Measurements from ENCODE around the gene AQP4. TPM values are rescaled to one million over a fixed set of nuclear protein-coding genes. Genes with fewer than 3 reads are reported as not detected.

Gene AQP4, protein sequence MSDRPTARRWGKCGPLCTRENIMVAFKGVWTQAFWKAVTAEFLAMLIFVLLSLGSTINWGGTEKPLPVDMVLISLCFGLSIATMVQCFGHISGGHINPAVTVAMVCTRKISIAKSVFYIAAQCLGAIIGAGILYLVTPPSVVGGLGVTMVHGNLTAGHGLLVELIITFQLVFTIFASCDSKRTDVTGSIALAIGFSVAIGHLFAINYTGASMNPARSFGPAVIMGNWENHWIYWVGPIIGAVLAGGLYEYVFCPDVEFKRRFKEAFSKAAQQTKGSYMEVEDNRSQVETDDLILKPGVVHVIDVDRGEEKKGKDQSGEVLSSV
- not detected for total RNA-seq

DNA sequence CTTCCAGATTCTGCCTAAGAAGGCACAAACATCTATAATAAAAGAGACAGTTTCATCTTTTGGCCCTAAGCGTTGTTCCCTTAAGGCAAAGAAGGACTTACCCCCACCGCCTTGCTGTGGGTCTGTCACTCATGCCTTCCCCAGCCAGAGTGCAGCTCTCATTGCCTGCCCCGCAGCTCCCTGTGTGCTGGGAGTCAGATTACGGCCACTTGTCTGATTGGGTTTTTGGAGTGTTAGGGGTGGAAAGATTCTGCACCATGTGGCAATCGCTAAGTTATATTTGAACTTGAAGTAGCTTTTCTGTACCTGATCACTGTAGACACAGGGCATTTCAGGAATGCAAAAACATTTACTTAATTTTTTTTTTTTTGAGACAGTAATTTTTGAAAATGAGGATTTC is at the start of gene AQP4:
TSS of gene AQP4 (minus strand) at position 151 of the 400 bp plus-strand sequence. CDS start at position 133, 18 bp downstream.
- ATAC-seq (ENCODE audit: low read depth) (no peak), DNase-seq (no peak)
- H3K4me1 Mint-ChIP-seq, result no peaks in the 10 kb centered on the region
- H3K27me3 Mint-ChIP-seq, result peaks cover 9% of the 10 kb centered on the region
- POLR2A ChIA-PET, result no interaction called here
- no peak within 1 kb of the TSS for H3K4me3 Mint-ChIP-seq
- H3K9me3 Mint-ChIP-seq, result no peaks in the 10 kb centered on the region
- no peaks in the 10 kb centered on the region for H3K36me3 Mint-ChIP-seq
- no peak within 1 kb of the TSS for H3K27ac Mint-ChIP-seq

DNA sequence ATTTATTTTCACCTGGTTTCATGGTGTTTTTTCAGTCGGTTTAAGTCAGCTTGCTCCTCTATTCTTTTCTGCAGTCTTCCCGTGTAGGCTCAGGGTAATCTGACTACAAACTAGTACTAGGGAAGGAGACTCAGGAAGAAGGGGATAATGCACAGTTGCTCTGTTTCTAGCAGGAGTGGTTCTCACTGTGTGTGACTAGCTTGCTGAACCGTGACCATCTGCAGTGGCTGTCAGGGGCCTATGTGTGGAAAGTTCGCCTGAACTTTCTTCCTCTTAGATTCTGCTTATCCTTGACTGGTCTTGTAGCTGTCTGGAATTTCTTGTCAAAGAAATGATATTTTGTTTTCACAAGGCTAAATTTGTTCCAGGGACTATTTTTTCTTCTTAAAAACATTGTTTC is 46.3 kb upstream of the AQP4 start:
- Mint-ChIP-seq H3K27ac (no peak overlapping the region), H3K9me3 (peaks cover 2% of the 10 kb centered on the region), H3K27me3 (no peaks in the 10 kb centered on the region), H3K4me1 (no peaks in the 10 kb centered on the region), H3K36me3 (no peaks in the 10 kb centered on the region), H3K4me3 (no peak overlapping the region)
- POLR2A ChIA-PET, result no interaction called here
- no peak for ATAC-seq (ENCODE audit: low read depth)
- no peak for DNase-seq

- no peaks in the 10 kb centered on the region for H3K4me1 Mint-ChIP-seq
- no peaks in the 10 kb centered on the region for H3K27me3 Mint-ChIP-seq
- no peaks in the 10 kb centered on the region for H3K36me3 Mint-ChIP-seq
- peaks cover 7% of the 10 kb centered on the region for H3K9me3 Mint-ChIP-seq
- DNase-seq (no peak), ATAC-seq (ENCODE audit: low read depth) (no peak)
- POLR2A ChIA-PET, result no interaction called here
- no peak overlapping the region for H3K4me3 Mint-ChIP-seq
- no peak overlapping the region for H3K27ac Mint-ChIP-seq
These were observed 44.2 kb upstream of the AQP4 start for GRCh38 chr18:26909599-26910290.

DNA sequence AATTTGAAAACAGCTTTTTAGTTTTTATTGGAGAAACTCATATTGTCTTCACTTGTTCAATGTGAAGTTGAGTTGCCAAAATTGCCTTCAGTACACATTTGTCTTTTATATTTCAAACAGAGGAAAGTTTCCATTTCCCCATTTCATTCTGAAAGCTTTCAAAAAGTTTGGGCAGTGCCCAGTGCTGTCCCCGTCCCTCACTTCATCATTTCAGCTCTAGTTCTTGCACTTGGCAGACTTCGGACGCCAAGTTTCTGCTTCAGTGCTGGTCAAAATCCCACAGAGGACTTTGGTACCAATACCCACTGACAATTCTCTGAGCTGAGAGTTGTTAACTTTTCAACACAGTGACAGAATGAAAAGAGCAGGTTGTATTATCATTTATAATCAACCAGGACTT is 43.4 kb upstream of the AQP4 start:
- no peak overlapping the region for H3K4me3 Mint-ChIP-seq
- no peak for ATAC-seq (ENCODE audit: low read depth)
- H3K4me1 Mint-ChIP-seq, result no peaks in the 10 kb centered on the region
- no peaks in the 10 kb centered on the region for H3K36me3 Mint-ChIP-seq
- no peak overlapping the region for H3K27ac Mint-ChIP-seq
- H3K27me3 Mint-ChIP-seq, result no peaks in the 10 kb centered on the region
- peaks cover 11% of the 10 kb centered on the region for H3K9me3 Mint-ChIP-seq
- DNase-seq, result no peak
- POLR2A ChIA-PET, result no interaction called here

DNA sequence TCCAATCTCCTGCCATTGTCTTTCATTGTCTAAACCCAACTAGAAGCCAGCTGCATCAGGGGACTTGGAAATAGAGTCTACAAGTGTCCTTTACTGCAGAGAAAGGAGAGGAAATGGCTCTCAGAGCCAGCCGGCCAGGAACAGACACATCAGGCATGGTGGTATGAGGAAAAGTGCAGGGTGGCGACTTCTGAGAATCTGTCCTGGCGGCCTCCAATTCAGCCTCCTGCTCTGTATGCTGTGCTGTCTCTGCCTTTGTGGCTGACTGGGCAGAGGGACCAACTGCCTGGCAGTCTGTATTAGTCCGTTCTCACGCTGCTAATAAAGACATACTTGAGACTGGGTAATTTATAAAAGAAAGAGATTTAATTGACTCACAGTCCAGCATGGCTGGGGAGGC is 36.8 kb upstream of the AQP4 start:
- Mint-ChIP-seq H3K9me3 (peaks cover 13% of the 10 kb centered on the region), H3K4me1 (no peaks in the 10 kb centered on the region), H3K27me3 (no peaks in the 10 kb centered on the region), H3K4me3 (no peak overlapping the region), H3K36me3 (no peaks in the 10 kb centered on the region), H3K27ac (no peak overlapping the region)
- DNase-seq (no peak), ATAC-seq (ENCODE audit: low read depth) (no peak)
- POLR2A ChIA-PET, result no interaction called here

GRCh38 chr18:26901020-26901419 is 35.5 kb upstream of the AQP4 start:
- Mint-ChIP-seq H3K27ac (no peak overlapping the region), H3K4me3 (no peak overlapping the region), H3K9me3 (peaks cover 11% of the 10 kb centered on the region), H3K27me3 (no peaks in the 10 kb centered on the region), H3K4me1 (no peaks in the 10 kb centered on the region), H3K36me3 (no peaks in the 10 kb centered on the region)
- POLR2A ChIA-PET, result no interaction called here
- ATAC-seq (ENCODE audit: low read depth) (no peak), DNase-seq (no peak)

- Mint-ChIP-seq H3K4me3 (no peak overlapping the region), H3K27ac (no peak overlapping the region), H3K36me3 (no peaks in the 10 kb centered on the region), H3K9me3 (no peaks in the 10 kb centered on the region), H3K27me3 (no peaks in the 10 kb centered on the region), H3K4me1 (no peaks in the 10 kb centered on the region)
- DNase-seq (no peak), ATAC-seq (ENCODE audit: low read depth) (no peak)
- POLR2A ChIA-PET, result no interaction called here
These were observed 28.9 kb upstream of the AQP4 start for GRCh38 chr18:26894426-26894825.

GRCh38 chr18:26893996-26894395 is 28.5 kb upstream of the AQP4 start:
- POLR2A ChIA-PET, result no interaction called here
- no peak overlapping the region for H3K27ac Mint-ChIP-seq

GRCh38 chr18:26888259-26888658 is 22.8 kb upstream of the AQP4 start:
- H3K36me3 Mint-ChIP-seq, result no peaks in the 10 kb centered on the region
- no peak for ATAC-seq (ENCODE audit: low read depth)
- H3K4me3 Mint-ChIP-seq, result no peak overlapping the region
- H3K27me3 Mint-ChIP-seq, result no peaks in the 10 kb centered on the region
- no peaks in the 10 kb centered on the region for H3K4me1 Mint-ChIP-seq
- DNase-seq, result no peak
- POLR2A ChIA-PET, result no interaction called here
- no peak overlapping the region for H3K27ac Mint-ChIP-seq
- H3K9me3 Mint-ChIP-seq, result no peaks in the 10 kb centered on the region

More at GRCh38 chr18:26893996-26894395, 28.5 kb upstream of the AQP4 start:
- H3K27me3 Mint-ChIP-seq, result no peaks in the 10 kb centered on the region
- no peak overlapping the region for H3K4me3 Mint-ChIP-seq
- H3K9me3 Mint-ChIP-seq, result no peaks in the 10 kb centered on the region
- H3K36me3 Mint-ChIP-seq, result no peaks in the 10 kb centered on the region
- H3K4me1 Mint-ChIP-seq, result no peaks in the 10 kb centered on the region
- DNase-seq, result no peak
- ATAC-seq (ENCODE audit: low read depth), result no peak

DNA sequence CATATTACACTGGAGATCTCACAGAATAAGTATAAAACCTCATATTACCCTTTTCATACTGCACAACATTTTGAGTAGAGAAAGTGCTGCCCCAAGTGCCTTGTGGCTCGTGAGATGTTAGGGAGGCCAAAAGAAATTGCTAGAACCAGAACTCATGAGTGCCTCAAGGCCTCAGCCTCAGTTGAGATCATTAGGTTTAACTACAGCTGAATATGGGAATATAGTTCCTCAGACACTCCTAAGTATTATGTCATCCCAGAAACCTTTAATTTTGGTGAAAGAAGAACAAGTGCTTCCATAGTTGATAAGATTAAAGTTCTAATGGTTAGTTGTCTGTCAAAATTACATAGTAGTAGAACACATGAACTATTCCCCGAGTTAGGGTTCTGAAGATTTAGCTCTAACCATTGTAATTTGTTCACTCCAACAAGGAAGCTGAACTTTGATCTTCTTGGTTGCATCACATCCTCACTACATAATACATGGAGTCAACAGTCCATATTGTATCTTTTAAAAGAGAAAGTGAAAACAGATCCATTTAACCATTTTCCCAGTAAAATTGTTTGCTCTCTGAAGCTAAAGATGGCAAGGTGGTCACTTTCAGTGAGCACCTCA is 9.6 kb upstream of the AQP4 start:
- no peak overlapping the region for H3K4me3 Mint-ChIP-seq
- POLR2A ChIA-PET, result no interaction called here
- no peaks in the 10 kb centered on the region for H3K9me3 Mint-ChIP-seq
- H3K4me1 Mint-ChIP-seq, result no peaks in the 10 kb centered on the region
- ATAC-seq (ENCODE audit: low read depth), result no peak
- no peak for DNase-seq
- no peaks in the 10 kb centered on the region for H3K36me3 Mint-ChIP-seq
- no peak overlapping the region for H3K27ac Mint-ChIP-seq
- no peaks in the 10 kb centered on the region for H3K27me3 Mint-ChIP-seq

- H3K36me3 Mint-ChIP-seq, result no peaks in the 10 kb centered on the region
- H3K4me1 Mint-ChIP-seq, result no peaks in the 10 kb centered on the region
- H3K9me3 Mint-ChIP-seq, result no peaks in the 10 kb centered on the region
- no peak for ATAC-seq (ENCODE audit: low read depth)
- H3K4me3 Mint-ChIP-seq, result no peak overlapping the region
- POLR2A ChIA-PET, result no interaction called here
- no peak for DNase-seq
- no peaks in the 10 kb centered on the region for H3K27me3 Mint-ChIP-seq
- no peak overlapping the region for H3K27ac Mint-ChIP-seq
These were observed 8.8 kb upstream of the AQP4 start for GRCh38 chr18:26874283-26874682.

- no peaks in the 10 kb centered on the region for H3K36me3 Mint-ChIP-seq
- ATAC-seq (ENCODE audit: low read depth), result no peak
- POLR2A ChIA-PET, result no interaction called here
These were observed 4.1 kb upstream of the AQP4 start for GRCh38 chr18:26869640-26870039.

DNA sequence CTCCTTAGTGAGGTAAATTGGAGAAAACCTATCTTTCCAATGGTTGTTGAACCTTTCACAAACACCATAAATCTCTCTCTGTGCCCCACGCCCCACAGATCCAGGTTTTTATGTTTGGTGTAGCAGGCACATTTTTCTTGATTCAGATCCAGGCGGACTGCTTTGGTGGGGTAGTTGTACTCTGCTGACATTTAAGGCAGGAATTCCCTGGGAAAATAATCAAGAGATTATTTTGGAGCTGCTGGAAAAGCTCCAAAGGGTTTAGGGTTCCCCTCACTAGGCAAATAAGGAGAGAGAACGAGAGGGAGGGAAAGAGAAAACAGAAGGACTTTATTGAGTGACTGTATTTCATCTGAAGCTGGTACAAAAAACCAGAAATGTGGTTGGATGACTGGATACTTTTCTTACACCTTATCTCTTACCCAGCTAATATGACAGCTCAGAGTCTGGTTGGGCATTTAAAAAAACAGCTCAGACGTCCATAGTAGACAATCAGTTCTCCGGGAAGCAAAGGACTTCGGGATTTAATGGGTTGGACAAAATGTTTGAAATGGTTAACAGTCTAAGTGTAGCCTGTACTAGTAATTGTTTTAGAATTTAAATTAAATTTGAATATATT is 3.6 kb upstream of the AQP4 start:
- POLR2A ChIA-PET, result no interaction called here
- Mint-ChIP-seq H3K9me3 (no peaks in the 10 kb centered on the region), H3K27ac (no peak overlapping the region), H3K4me1 (no peaks in the 10 kb centered on the region), H3K4me3 (no peak overlapping the region), H3K36me3 (no peaks in the 10 kb centered on the region), H3K27me3 (peaks cover 3% of the 10 kb centered on the region)
- DNase-seq (no peak), ATAC-seq (ENCODE audit: low read depth) (no peak)

More at GRCh38 chr18:26869640-26870039, 4.1 kb upstream of the AQP4 start:
- no peak overlapping the region for H3K27ac Mint-ChIP-seq
- H3K27me3 Mint-ChIP-seq, result peaks cover 3% of the 10 kb centered on the region
- H3K4me1 Mint-ChIP-seq, result no peaks in the 10 kb centered on the region
- no peaks in the 10 kb centered on the region for H3K9me3 Mint-ChIP-seq
- DNase-seq, result no peak
- H3K4me3 Mint-ChIP-seq, result no peak overlapping the region

DNA sequence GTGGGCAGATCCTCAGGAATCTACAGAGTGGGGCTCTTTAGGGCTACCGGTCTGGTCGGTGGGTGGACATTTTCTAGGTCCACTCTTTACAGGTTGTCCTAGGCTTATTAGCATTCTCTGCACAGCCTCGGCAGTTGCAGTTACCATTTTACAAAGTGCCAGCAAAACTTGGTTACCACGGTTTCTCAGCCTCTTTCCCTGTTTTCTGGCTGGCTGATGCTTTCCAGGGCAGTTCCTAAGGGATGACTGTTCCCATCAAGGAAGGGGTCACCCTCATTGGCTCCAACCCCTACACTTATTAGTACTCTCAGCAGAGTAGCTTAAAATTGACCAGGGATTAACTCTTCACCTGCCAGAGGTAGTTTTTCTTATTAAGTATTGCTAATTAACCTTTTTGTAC is 2.0 kb upstream of the AQP4 start:
- no peaks in the 10 kb centered on the region for H3K9me3 Mint-ChIP-seq
- no peak overlapping the region for H3K4me3 Mint-ChIP-seq
- DNase-seq (no peak), ATAC-seq (ENCODE audit: low read depth) (no peak)
- no peak overlapping the region for H3K27ac Mint-ChIP-seq
- H3K4me1 Mint-ChIP-seq, result no peaks in the 10 kb centered on the region
- POLR2A ChIA-PET, result no interaction called here
- H3K27me3 Mint-ChIP-seq, result peaks cover 9% of the 10 kb centered on the region
- no peaks in the 10 kb centered on the region for H3K36me3 Mint-ChIP-seq
